HepG2 (cell line): Measurements from ENCODE around the gene TOX2. TPM values are rescaled to one million over a fixed set of nuclear protein-coding genes. Genes with fewer than 3 reads are reported as not detected.

Experiments used
- ATAC-seq: fragments of 200-7000 bp; cut with Tn5 transposase; 3 replicates; pipeline ENCODE4 v1.9.1; 2020; ENCODE audit warnings: mild to moderate bottlenecking, moderate library complexity
- BruUV-seq: library from RNA; stranded (reverse); fragments of 400-500 nt; replicated peaks from 2 replicates; lab custom pipeline; 2021; lab: Mats Ljungman, UMichigan
- CTCF ChIA-PET: fragments of 300-600 bp; formaldehyde crosslinking; extraction: SDS; loops from one replicate; lab custom pipeline; 2021; ENCODE audit warnings: low total read pairs, inconsistent platforms, low intra/inter-chr PET ratio; lab: Yijun Ruan, JAX
- POLR2A ChIA-PET: fragments of 350-600 bp; sonication (Branson Sonifier 250); formaldehyde crosslinking; loops from one replicate; lab custom pipeline; 2020; ENCODE audit warnings: antibody characterized with exemption, inconsistent platforms; lab: Yijun Ruan, JAX
- DNase-seq: peaks from one replicate; pipeline ENCODE4 v3.0.0-alpha.2; 2015; ENCODE audit warnings: low spot score
- FAIRE-seq: peaks from 3 replicates; lab custom pipeline; 2011; peaks lifted over from hg19 to GRCh38; lab: Jason Lieb, UNC
- H2AFZ ChIP-seq: one replicate; pipeline ENCODE4 v1.6.1; 2011; ENCODE audit warnings: low read length, inconsistent platforms
- H3K27ac ChIP-seq: fragments of 300-600 bp; 3 replicates; pipeline ENCODE4 v1.8.0; 2011; ENCODE audit warnings: mixed run types, mild to moderate bottlenecking, mixed read lengths, low read length, inconsistent platforms; ENCODE audit not compliant: insufficient read depth; ENCODE audit errors: extremely low read length
- H3K27me3 ChIP-seq, 2 experiments: fragments of 200-600 bp in 1 of 2; 2 replicates in 1 of 2; 3 replicates in 1 of 2; pipeline versions ENCODE4 v1.6.0 to v1.8.0; 2011; ENCODE audit warnings: low read length in 2 of 2, mild to moderate bottlenecking in 2 of 2, moderate library complexity in 2 of 2, inconsistent platforms in 1 of 2; ENCODE audit not compliant: insufficient read depth in 2 of 2, control insufficient read depth in 1 of 2
- H3K36me3 ChIP-seq, 2 experiments: fragments of 200-600 bp in 1 of 2; replicated peaks in 1 of 2; 2 replicates in 1 of 2; 3 replicates in 1 of 2; pipeline versions ENCODE4 v1.5.1 to v1.8.0; 2011; ENCODE audit warnings: low read length in 2 of 2, inconsistent platforms in 1 of 2; ENCODE audit not compliant: insufficient read depth in 2 of 2, control insufficient read depth in 1 of 2
- H3K4me1 ChIP-seq: 2 replicates; pipeline ENCODE4 v1.5.1; 2012; ENCODE audit warnings: low read length, inconsistent platforms; ENCODE audit not compliant: insufficient read depth
- H3K4me2 ChIP-seq: 2 replicates; pipeline ENCODE4 v1.6.0; 2011; ENCODE audit warnings: low read depth, low read length, inconsistent platforms
- H3K4me3 ChIP-seq, 3 experiments: fragments of 200-600 bp in 1 of 3; sonication (generic), shearing (Covaris generic) in 1 of 3; replicated peaks in 1 of 3; 2 replicates each; pipeline ENCODE4 v1.5.1; 2011 to 2016; ENCODE audit warnings: low read length in 3 of 3, inconsistent platforms in 2 of 3, low read depth in 2 of 3, mild to moderate bottlenecking in 2 of 3, control low read depth in 1 of 3, mixed read lengths in 1 of 3; ENCODE audit not compliant: insufficient read depth in 1 of 3
- H3K79me2 ChIP-seq: one replicate; pipeline ENCODE4 v1.6.1; 2011; ENCODE audit warnings: low read length, inconsistent platforms; ENCODE audit not compliant: insufficient read depth
- H3K9ac ChIP-seq: 2 replicates; pipeline ENCODE4 v1.6.0; 2011; ENCODE audit warnings: mild to moderate bottlenecking, low read depth, low read length, inconsistent platforms; ENCODE audit not compliant: insufficient read depth
- H3K9me3 ChIP-seq: 2 replicates; pipeline ENCODE4 v1.5.1; 2012; ENCODE audit warnings: mild to moderate bottlenecking, low read length
- H4K20me1 ChIP-seq: 2 replicates; pipeline ENCODE4 v1.6.0; 2011; ENCODE audit warnings: inconsistent platforms, mild to moderate bottlenecking, low read length, moderate library complexity; ENCODE audit not compliant: insufficient read depth
- CCAR2 ChIP-seq: fragments of 200-400 bp; formaldehyde crosslinking; optimal IDR thresholded peaks from 2 replicates; pipeline ENCODE3; 2018; ENCODE audit warnings: low read depth, mild to moderate bottlenecking, low read length, moderate library complexity
- KDM6A ChIP-seq: IDR thresholded peaks from 2 replicates; pipeline ENCODE4 v1.6.1; 2016; ENCODE audit warnings: low read depth
- MTA1 ChIP-seq: sonication (generic); formaldehyde crosslinking; IDR thresholded peaks from 2 replicates; pipeline ENCODE4 v1.4.0; 2020; ENCODE audit warnings: missing genetic modification reagents, mild to moderate bottlenecking, borderline replicate concordance
- NCOA5 ChIP-seq: sonication (generic); formaldehyde crosslinking; IDR thresholded peaks from 2 replicates; pipeline ENCODE4 v1.4.0; 2020; ENCODE audit warnings: missing genetic modification reagents
- RARA ChIP-seq: IDR thresholded peaks from 2 replicates; pipeline ENCODE4 v1.6.1; 2016; ENCODE audit warnings: missing genetic modification reagents, missing compliant biosample characterization
- SIN3A ChIP-seq: IDR thresholded peaks from 2 replicates; pipeline ENCODE4 v1.6.1; 2011; ENCODE audit warnings: low read depth, mild to moderate bottlenecking, control low read depth, low read length, borderline replicate concordance
- TBP ChIP-seq: sonication (generic); formaldehyde crosslinking; IDR thresholded peaks from 2 replicates; pipeline ENCODE4 v1.5.0; 2020; ENCODE audit warnings: missing genetic modification reagents
- ZNF484 ChIP-seq: sonication (generic); formaldehyde crosslinking; IDR thresholded peaks from 2 replicates; pipeline ENCODE4 v1.5.1; 2020; ENCODE audit warnings: mild to moderate bottlenecking, low read depth, missing genetic modification reagents, borderline replicate concordance
- ZNF788 ChIP-seq: sonication (generic); formaldehyde crosslinking; IDR thresholded peaks from 2 replicates; pipeline ENCODE4 v1.5.0; 2020; ENCODE audit warnings: mild to moderate bottlenecking, missing genetic modification reagents, borderline replicate concordance
- ZSCAN12 ChIP-seq: sonication (generic); formaldehyde crosslinking; IDR thresholded peaks from 2 replicates; pipeline ENCODE4 v1.9.0; 2021; ENCODE audit warnings: mild to moderate bottlenecking, missing genetic modification reagents
- WGBS: methylation state at CpG from one replicate; pipeline ENCODE4 v1.1.6; 2017; ENCODE audit warnings: low lambda C conversion rate; 5-methylcytosine and 5-hydroxymethylcytosine counted together
- in situ Hi-C: cut with HindIII; loops from 2 replicates; pipeline ENCODE4 v1.10.0; 2017; ENCODE audit warnings: low pct_unique_long_range_greater_than_20kb; ENCODE audit not compliant: extremely low pct_ligation_motif_present
- intact Hi-C: fragments of 100-400 bp; cut with micrococcal nuclease; formaldehyde crosslinking; loops from one replicate; pipeline ENCODE4 v1.10.0; 2022; ENCODE audit not compliant: unreplicated experiment
- polyA plus RNA-seq, 8 experiments: library from polyadenylated mRNA; depleted of rRNA in 3 of 8; stranded (reverse) in 7 of 8; unstranded in 1 of 8; fragments of >200 nt; fragmentation: Illumina TruSeq in 4 of 8; extraction: Trizol in 4 of 8; gene quantifications; 2 replicates each; pipeline versions ENCODE4 v1.2.1 to v1.2.3, GENCODE V29; 2011 to 2016; ENCODE audit warnings: low read depth in 4 of 8, missing spikeins in 1 of 8, mixed read lengths in 1 of 8; ENCODE audit not compliant: insufficient read depth in 1 of 8
- total RNA-seq, 5 experiments: library from RNA; depleted of rRNA; stranded (reverse); fragments of >200 nt; fragmentation: Illumina TruSeq; extraction: Trizol; gene quantifications; 2 replicates each; pipeline ENCODE4 v1.2.3, GENCODE V29; 2016; ENCODE audit warnings: low read depth in 1 of 5
- TF ChIP-seq, protein P1 (sequence below), 2 experiments: sonication (generic) in 1 of 2; formaldehyde crosslinking in 1 of 2; IDR thresholded peaks; 2 replicates each; pipeline versions ENCODE4 v1.6.1 to v1.9.0; 2014 to 2022; ENCODE audit warnings: antibody characterized with exemption in 1 of 2, borderline replicate concordance in 1 of 2, inconsistent platforms in 1 of 2, low read depth in 1 of 2, missing genetic modification reagents in 1 of 2
- TF ChIP-seq, protein P2 (sequence below): sonication (generic); formaldehyde crosslinking; IDR thresholded peaks from 2 replicates; pipeline ENCODE4 v1.4.0; 2020; ENCODE audit warnings: missing genetic modification reagents

Gene TOX2
- total and polyA plus RNA-seq, 2 of the 13 experiments (the other 11 are each of a cell fraction or from before 2014, with no cell fraction given) = not detected

DNA sequence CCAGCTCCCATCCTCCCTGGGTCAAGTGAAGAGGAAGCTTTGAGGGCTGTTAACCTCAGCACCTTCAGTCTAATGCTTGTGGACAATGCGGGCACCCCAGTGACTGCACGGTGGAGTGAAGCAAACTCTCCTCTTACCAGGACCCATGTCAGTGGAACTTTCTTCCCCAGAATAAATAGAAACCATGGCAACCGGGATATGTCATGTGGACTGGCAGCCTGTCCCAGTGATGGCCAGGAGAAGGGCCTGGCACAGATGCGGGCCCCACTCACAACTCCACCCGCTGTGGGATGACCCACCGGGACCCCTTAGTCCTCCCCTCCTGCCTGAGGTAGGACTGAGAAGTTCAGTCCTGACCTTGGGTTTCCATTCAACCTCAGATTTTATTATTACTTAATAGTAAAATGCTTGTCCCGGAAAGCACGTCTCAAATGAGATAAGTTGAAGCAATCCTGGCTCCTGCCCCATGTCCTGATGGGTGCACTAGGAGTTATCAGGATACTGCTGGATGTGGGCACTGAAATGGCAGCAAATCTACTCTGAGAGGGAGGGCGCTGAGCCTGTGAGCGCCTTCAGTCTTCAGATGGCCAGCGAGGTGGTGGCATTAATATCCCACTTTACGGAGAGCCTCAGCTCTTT is 23.5 kb downstream of the TOX2 start:
- CTCF ChIA-PET = no interaction called here
- H4K20me1 ChIP-seq = no peaks in the 10 kb centered on the region

More for the DNA sequence above, 23.5 kb downstream of the TOX2 start:
- Histone ChIP-seq H3K27ac (no peak overlapping the region), H3K79me2 (no peaks in the 10 kb centered on the region), H3K36me3 (no peaks in the 10 kb centered on the region), H3K4me2 (no peak overlapping the region), H3K9ac (no peak overlapping the region), H2AFZ (no peak overlapping the region), H3K4me1 (no peaks in the 10 kb centered on the region), H3K9me3 (no peaks in the 10 kb centered on the region), H3K27me3 (peaks cover 4 to 14% of the 10 kb centered on the region in 2 experiments; a peak in 3 of 5 replicates), H3K4me3 (no peak overlapping the region)
- no peak for ATAC-seq
- no peak for DNase-seq
- intact Hi-C loops = no loop called here
- WGBS = 57% methylated on average over 12 of the region's 12 CpGs
- TF ChIP-seq TBP (CRISPR knock-in tag) = no peak
- TF ChIP-seq, protein P1, sequence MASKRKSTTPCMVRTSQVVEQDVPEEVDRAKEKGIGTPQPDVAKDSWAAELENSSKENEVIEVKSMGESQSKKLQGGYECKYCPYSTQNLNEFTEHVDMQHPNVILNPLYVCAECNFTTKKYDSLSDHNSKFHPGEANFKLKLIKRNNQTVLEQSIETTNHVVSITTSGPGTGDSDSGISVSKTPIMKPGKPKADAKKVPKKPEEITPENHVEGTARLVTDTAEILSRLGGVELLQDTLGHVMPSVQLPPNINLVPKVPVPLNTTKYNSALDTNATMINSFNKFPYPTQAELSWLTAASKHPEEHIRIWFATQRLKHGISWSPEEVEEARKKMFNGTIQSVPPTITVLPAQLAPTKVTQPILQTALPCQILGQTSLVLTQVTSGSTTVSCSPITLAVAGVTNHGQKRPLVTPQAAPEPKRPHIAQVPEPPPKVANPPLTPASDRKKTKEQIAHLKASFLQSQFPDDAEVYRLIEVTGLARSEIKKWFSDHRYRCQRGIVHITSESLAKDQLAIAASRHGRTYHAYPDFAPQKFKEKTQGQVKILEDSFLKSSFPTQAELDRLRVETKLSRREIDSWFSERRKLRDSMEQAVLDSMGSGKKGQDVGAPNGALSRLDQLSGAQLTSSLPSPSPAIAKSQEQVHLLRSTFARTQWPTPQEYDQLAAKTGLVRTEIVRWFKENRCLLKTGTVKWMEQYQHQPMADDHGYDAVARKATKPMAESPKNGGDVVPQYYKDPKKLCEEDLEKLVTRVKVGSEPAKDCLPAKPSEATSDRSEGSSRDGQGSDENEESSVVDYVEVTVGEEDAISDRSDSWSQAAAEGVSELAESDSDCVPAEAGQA (IDR thresholded peaks at IDR 0.05; ENCODE audit: low read depth) = no peak
- TF ChIP-seq, protein P1 (CRISPR knock-in tag; IDR thresholded peaks at IDR 0.05; ENCODE audit: borderline replicate concordance) = no peak
- no peak for TF ChIP-seq SIN3A
- TF ChIP-seq MTA1 = no peak
- TF ChIP-seq ZNF788 (CRISPR knock-in tag) = no peak
- TF ChIP-seq CCAR2 = no peak
- TF ChIP-seq KDM6A (CRISPR knock-in tag) = no peak
- TF ChIP-seq NCOA5 (CRISPR knock-in tag) = no peak
- no peak for TF ChIP-seq ZSCAN12 (CRISPR knock-in tag)
- no peak for TF ChIP-seq ZNF484 (CRISPR knock-in tag)
- no peak for TF ChIP-seq RARA
- TF ChIP-seq, protein P2, sequence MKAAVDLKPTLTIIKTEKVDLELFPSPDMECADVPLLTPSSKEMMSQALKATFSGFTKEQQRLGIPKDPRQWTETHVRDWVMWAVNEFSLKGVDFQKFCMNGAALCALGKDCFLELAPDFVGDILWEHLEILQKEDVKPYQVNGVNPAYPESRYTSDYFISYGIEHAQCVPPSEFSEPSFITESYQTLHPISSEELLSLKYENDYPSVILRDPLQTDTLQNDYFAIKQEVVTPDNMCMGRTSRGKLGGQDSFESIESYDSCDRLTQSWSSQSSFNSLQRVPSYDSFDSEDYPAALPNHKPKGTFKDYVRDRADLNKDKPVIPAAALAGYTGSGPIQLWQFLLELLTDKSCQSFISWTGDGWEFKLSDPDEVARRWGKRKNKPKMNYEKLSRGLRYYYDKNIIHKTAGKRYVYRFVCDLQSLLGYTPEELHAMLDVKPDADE (CRISPR knock-in tag) = no peak
- FAIRE-seq = no peak
- no TSS peak for BruUV-seq
- POLR2A ChIA-PET = no interaction called here
- in situ Hi-C loops = no loop called here
